ENCODE data around the gene GALNTL6. TPM values are rescaled to one million over a fixed set of nuclear protein-coding genes. Genes with fewer than 3 reads are reported as not detected.

The GALNTL6 gene
- total RNA-seq, 4 donors from 2014 or later: 0.82 to 0.95 TPM; not detected in 2

DNA sequence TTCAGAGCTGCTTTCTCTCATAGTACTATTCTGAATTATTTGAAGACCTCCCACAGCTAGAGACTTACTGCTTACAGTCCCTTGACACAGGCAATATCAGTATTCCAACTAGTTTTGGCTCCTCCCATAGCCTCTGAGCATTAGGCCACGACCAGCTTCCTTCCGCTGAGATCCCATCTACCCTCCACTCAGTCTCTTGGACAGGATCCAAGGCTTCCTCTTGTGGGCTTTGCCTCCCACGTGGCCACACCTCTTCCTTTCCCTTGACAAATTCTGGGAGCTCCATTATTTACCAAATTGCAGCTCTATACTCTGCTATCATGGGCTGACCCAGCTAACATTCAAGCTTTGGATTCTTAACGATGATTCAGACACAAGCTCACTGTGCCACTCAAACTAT, 885.1 kb downstream of the GALNTL6 start:
- Histone ChIP-seq H3K9me3 (no peaks in the 10 kb centered on the region), H3K4me1 (no peaks in the 10 kb centered on the region), H3K27ac (no peak overlapping the region), H3K27me3 (no peaks in the 10 kb centered on the region), H3K36me3 (no peaks in the 10 kb centered on the region), H3K4me3 (no peak overlapping the region)
- in situ Hi-C loops (cut with MboI; ENCODE audit: low pct_ligation_motif_present in 1 of 4, low pct_unique_long_range_greater_than_20kb in 1 of 4, low sequenced_read_pairs in 3 of 4) (no loop called here), intact Hi-C loops (cut with DNase I; ENCODE audit: low total_unique reads) (no loop called here)
- 6 to 37% methylated on average over 3 to 4 of the region's 4 CpGs for WGBS, 2 donors (ENCODE audit: low coverage in 1 of 2)
- no peak for DNase-seq
- no peak for TF ChIP-seq POLR2A (IDR thresholded peaks at IDR 0.05)
- TF ChIP-seq EP300 (IDR thresholded peaks at IDR 0.05; ENCODE audit: low read depth): no peak
- no peak for TF ChIP-seq POLR2AphosphoS5 (IDR thresholded peaks at IDR 0.05)
- TF ChIP-seq, protein P1, sequence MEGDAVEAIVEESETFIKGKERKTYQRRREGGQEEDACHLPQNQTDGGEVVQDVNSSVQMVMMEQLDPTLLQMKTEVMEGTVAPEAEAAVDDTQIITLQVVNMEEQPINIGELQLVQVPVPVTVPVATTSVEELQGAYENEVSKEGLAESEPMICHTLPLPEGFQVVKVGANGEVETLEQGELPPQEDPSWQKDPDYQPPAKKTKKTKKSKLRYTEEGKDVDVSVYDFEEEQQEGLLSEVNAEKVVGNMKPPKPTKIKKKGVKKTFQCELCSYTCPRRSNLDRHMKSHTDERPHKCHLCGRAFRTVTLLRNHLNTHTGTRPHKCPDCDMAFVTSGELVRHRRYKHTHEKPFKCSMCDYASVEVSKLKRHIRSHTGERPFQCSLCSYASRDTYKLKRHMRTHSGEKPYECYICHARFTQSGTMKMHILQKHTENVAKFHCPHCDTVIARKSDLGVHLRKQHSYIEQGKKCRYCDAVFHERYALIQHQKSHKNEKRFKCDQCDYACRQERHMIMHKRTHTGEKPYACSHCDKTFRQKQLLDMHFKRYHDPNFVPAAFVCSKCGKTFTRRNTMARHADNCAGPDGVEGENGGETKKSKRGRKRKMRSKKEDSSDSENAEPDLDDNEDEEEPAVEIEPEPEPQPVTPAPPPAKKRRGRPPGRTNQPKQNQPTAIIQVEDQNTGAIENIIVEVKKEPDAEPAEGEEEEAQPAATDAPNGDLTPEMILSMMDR (IDR thresholded peaks at IDR 0.05): no peak

DNA sequence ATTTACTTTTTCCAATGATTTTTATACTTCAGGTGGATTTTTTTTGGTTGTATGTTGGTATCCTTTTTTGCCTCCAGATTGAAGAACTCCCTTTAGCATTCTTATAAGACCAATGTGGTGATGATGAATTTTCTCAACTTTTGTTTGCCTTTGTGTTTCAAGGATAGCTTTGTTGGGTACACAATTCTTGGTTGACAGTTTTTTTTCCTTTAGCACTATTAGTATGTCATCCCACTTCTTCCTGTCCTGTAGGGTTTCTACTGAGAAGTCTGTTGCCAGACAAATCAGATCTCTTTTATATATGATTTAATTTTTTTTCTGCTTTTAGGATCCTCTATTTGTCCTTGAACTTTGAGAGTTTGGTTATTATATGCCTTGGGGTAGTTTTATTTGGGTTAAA, 892.4 kb downstream of the GALNTL6 start:
- DNase-seq: no peak
- intact Hi-C loops (cut with DNase I; ENCODE audit: low total_unique reads) (no loop called here), in situ Hi-C loops (cut with MboI; ENCODE audit: low pct_ligation_motif_present in 1 of 4, low pct_unique_long_range_greater_than_20kb in 1 of 4, low sequenced_read_pairs in 3 of 4) (no loop called here)
- H3K4me3 ChIP-seq: no peak overlapping the region
- no peaks in the 10 kb centered on the region for H3K27me3 ChIP-seq
- no peak overlapping the region for H3K27ac ChIP-seq
- peaks cover 11 to 19% of the 10 kb centered on the region in 2 donors for H3K9me3 ChIP-seq
- no peaks in the 10 kb centered on the region for H3K36me3 ChIP-seq
- TF ChIP-seq EP300 (IDR thresholded peaks at IDR 0.05; ENCODE audit: low read depth) (no peak), POLR2A (IDR thresholded peaks at IDR 0.05) (no peak), POLR2AphosphoS5 (IDR thresholded peaks at IDR 0.05) (no peak)
- TF ChIP-seq, protein P1 (IDR thresholded peaks at IDR 0.05): no peak
- peaks cover 0 to 8% (median 0%) of the 10 kb centered on the region in 4 donors for H3K4me1 ChIP-seq

DNA sequence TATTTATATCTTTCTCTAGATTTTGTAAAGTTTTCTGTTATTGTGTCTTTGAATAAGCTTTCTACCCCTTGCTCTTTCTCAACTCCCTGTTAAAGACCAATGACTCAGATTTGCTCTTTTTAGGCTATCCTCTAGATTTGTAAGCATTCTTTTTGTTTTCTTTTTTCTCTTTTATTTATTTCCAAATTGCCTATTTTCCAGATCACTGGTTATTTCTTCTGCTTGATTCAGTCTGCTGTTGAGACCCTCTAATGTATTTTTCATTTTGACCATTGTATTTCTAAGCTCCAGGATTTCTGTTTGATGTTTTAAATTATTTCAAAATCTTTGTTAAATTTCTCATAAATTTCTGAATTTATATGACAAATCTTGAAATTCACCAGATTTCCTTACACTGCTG, 892.8 kb downstream of the GALNTL6 start:
- intact Hi-C loops (cut with DNase I; ENCODE audit: low total_unique reads): no loop called here
- peaks cover 11 to 19% of the 10 kb centered on the region in 2 donors for H3K9me3 ChIP-seq
- H3K27me3 ChIP-seq: no peaks in the 10 kb centered on the region
- no peak for DNase-seq
- H3K27ac ChIP-seq: no peak overlapping the region
- H3K4me3 ChIP-seq: no peak overlapping the region
- H3K4me1 ChIP-seq: peaks cover 0 to 8% (median 0%) of the 10 kb centered on the region in 4 donors
- H3K36me3 ChIP-seq: no peaks in the 10 kb centered on the region
- TF ChIP-seq POLR2AphosphoS5 (IDR thresholded peaks at IDR 0.05) (no peak), EP300 (IDR thresholded peaks at IDR 0.05; ENCODE audit: low read depth) (no peak), POLR2A (IDR thresholded peaks at IDR 0.05) (no peak)
- TF ChIP-seq, protein P1 (IDR thresholded peaks at IDR 0.05): no peak
- in situ Hi-C loops (cut with MboI; ENCODE audit: low pct_ligation_motif_present in 1 of 4, low pct_unique_long_range_greater_than_20kb in 1 of 4, low sequenced_read_pairs in 3 of 4): no loop called here

DNA sequence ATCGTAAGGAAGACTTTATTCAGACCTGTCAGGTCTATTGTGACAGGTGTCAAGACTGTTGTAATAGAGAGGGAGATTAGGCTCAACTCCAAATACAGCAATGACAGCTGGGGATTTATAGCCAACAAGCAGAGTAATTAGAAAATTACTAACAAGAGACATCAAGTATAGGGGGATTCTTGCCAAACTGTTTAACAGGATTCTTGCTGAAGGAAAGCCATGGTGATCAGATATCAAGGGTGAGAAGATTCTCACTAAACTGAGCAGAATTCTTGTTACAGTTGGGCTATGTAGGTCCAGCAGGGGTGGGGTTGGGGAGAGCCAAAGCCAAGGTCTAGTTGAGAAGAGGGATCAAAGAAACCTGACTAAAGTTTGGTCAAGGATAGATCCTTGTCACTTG, 894.4 kb downstream of the GALNTL6 start:
- Histone ChIP-seq H3K27ac (no peak overlapping the region), H3K36me3 (no peaks in the 10 kb centered on the region), H3K4me1 (peaks cover 0 to 8% (median 0%) of the 10 kb centered on the region in 4 donors), H3K27me3 (no peaks in the 10 kb centered on the region), H3K4me3 (no peak overlapping the region), H3K9me3 (peaks cover 11 to 19% of the 10 kb centered on the region in 2 donors)
- 42 to 62% methylated on average over 1 of the region's 1 CpG for WGBS, 2 donors (ENCODE audit: low coverage in 1 of 2)
- DNase-seq: no peak
- intact Hi-C loops (cut with DNase I; ENCODE audit: low total_unique reads): no loop called here
- in situ Hi-C loops (cut with MboI; ENCODE audit: low pct_ligation_motif_present in 1 of 4, low pct_unique_long_range_greater_than_20kb in 1 of 4, low sequenced_read_pairs in 3 of 4): no loop called here
- TF ChIP-seq POLR2A (IDR thresholded peaks at IDR 0.05) (no peak), POLR2AphosphoS5 (IDR thresholded peaks at IDR 0.05) (no peak), EP300 (IDR thresholded peaks at IDR 0.05; ENCODE audit: low read depth) (no peak)
- TF ChIP-seq, protein P1 (IDR thresholded peaks at IDR 0.05): no peak
